Activated CD4-positive, alpha-beta T cell treated with anti-CD3 and anti-CD28 coated beads, Interleukin-2, amount 10 ng/mL, durations not matched to agents 24 days and 14 days (primary cell): ENCODE results near the gene CACFD1. TPM values are rescaled to one million over a fixed set of nuclear protein-coding genes. Genes with fewer than 3 reads are reported as not detected.
A peak's percentile ranks its signal among the peaks of the same experiment; 100 is the strongest.

Experiments
- DNase-seq: peaks from one replicate; pipeline ENCODE4 v3.0.0; 2022
- H3K27ac Mint-ChIP-seq: one replicate; pipeline ENCODE4 v1.8.0; 2022; ENCODE audit warnings: mild to moderate bottlenecking, mixed read lengths
- H3K27me3 Mint-ChIP-seq: one replicate; pipeline ENCODE4 v1.8.0; 2022; ENCODE audit warnings: mixed read lengths
- H3K36me3 Mint-ChIP-seq: one replicate; pipeline ENCODE4 v1.8.0; 2022; ENCODE audit warnings: low read depth, mild to moderate bottlenecking, mixed read lengths
- H3K4me1 Mint-ChIP-seq: one replicate; pipeline ENCODE4 v1.8.0; 2021; ENCODE audit warnings: mixed read lengths
- H3K4me3 Mint-ChIP-seq: one replicate; pipeline ENCODE4 v1.8.0; 2022; ENCODE audit warnings: mild to moderate bottlenecking, moderate library complexity, mixed read lengths
- H3K9me3 Mint-ChIP-seq: one replicate; pipeline ENCODE4 v1.8.0; 2021; ENCODE audit warnings: mixed read lengths
- intact Hi-C: fragments of 100-400 bp; cut with micrococcal nuclease; formaldehyde crosslinking; loops from one replicate; pipeline ENCODE4 v1.15.1; 2023
- total RNA-seq: library from RNA; stranded (reverse); gene quantifications from 2 replicates; pipeline ENCODE4 v1.2.3, GENCODE V29; 2022

CACFD1 gene
- total RNA-seq, 1 donor from 2014 or later, result 0.70 TPM

DNA sequence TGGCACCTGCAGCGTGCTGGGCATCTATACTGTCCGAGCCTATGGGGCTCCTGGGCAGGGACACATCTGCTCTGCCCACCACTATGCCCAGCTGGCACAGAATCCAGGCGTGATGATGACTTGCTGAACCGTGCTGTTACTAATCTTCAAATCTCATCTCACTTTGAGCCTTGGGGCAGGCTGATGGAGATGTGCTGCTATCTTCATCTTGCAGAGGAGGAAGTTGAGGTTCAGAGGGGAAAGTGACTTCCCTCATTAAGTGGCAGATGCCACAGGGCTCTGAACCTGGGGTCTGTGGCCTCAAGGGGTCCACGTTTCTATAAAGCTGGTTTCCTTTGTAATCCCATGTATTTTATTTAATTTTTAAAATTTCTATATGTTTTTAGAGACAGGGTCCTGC, 14.4 kb downstream of the CACFD1 start:
- H3K4me1 Mint-ChIP-seq, result no peaks in the 10 kb centered on the region
- H3K27me3 Mint-ChIP-seq, result no peaks in the 10 kb centered on the region
- no peaks in the 10 kb centered on the region for H3K9me3 Mint-ChIP-seq
- intact Hi-C loops, result no loop called here
- no peak overlapping the region for H3K4me3 Mint-ChIP-seq
- no peak overlapping the region for H3K27ac Mint-ChIP-seq
- no peaks in the 10 kb centered on the region for H3K36me3 Mint-ChIP-seq
- no peak for DNase-seq

DNA sequence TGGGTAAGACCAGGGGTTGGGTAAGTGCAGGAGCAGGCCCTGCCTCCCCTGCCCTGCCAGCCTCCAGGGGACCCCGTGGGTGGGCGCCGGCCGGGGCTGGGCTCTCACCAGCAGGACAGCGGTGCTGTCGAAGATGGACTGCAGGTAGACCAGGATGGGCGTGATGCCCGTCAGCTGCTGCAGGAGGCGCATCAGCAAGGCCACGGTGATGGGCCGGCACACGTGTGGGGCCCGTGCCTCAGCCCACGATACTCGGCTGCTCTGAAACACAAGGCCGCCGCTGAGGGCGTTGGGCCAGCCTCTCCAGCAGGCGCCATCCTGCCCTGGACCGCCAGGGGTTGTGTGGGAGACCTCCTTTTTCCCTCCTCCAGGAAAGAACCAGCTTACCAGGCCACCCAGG, 15.1 kb downstream of the CACFD1 start:
- Mint-ChIP-seq H3K4me3 (no peak overlapping the region), H3K27ac (no peak overlapping the region), H3K27me3 (peaks cover 3% of the 10 kb centered on the region), H3K36me3 (no peaks in the 10 kb centered on the region), H3K4me1 (peaks cover 3% of the 10 kb centered on the region), H3K9me3 (no peaks in the 10 kb centered on the region)
- intact Hi-C loops, result loop anchor here (5.0 kb wide), 1 partner anchor 58 kb away; the partner anchor contains the start of gene REXO4
- DNase-seq, result no peak

DNA sequence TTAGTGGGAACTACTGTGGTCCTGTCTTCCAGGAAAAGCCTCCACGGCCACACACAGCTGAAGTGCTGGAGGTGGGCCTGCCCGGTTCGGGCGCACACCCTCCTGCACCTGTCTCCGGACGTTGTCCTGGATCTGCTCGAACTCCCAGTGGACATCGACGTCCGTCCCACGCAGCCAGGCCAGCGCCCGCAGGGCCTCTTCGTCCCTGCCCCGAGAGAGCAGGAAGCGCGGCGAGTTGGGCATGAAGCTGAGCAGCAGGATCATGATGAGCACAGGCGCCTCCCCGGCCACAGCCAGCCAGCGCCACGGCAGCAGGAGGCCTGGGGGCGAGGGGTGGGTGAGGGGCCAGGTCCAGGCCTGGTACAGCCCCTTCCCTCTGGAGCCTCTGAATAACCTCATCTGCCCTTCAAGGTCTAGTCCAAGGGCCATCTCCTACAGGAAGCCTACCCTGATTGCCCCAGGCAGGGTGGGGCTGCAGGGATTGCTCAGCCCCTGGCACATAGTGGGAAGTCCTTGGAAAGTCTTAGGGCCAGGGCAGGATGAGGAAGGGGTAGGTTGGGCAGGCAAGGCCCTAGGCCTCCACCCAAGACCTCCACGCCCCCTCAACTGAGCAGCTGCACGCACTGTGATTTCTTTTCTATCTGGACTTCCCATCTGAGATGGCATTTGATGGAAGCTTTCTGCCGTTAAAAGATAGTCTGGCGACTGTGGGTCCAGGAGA, 15.7 kb downstream of the CACFD1 start:
- Mint-ChIP-seq H3K27me3 (peaks cover 3% of the 10 kb centered on the region), H3K27ac (no peak overlapping the region), H3K4me3 (no peak overlapping the region), H3K4me1 (peaks cover 3% of the 10 kb centered on the region), H3K36me3 (no peaks in the 10 kb centered on the region), H3K9me3 (no peaks in the 10 kb centered on the region)
- intact Hi-C loops, result loop anchor here (5.0 kb wide), 1 partner anchor 58 kb away; the partner anchor contains the start of gene REXO4
- no peak for DNase-seq

DNA sequence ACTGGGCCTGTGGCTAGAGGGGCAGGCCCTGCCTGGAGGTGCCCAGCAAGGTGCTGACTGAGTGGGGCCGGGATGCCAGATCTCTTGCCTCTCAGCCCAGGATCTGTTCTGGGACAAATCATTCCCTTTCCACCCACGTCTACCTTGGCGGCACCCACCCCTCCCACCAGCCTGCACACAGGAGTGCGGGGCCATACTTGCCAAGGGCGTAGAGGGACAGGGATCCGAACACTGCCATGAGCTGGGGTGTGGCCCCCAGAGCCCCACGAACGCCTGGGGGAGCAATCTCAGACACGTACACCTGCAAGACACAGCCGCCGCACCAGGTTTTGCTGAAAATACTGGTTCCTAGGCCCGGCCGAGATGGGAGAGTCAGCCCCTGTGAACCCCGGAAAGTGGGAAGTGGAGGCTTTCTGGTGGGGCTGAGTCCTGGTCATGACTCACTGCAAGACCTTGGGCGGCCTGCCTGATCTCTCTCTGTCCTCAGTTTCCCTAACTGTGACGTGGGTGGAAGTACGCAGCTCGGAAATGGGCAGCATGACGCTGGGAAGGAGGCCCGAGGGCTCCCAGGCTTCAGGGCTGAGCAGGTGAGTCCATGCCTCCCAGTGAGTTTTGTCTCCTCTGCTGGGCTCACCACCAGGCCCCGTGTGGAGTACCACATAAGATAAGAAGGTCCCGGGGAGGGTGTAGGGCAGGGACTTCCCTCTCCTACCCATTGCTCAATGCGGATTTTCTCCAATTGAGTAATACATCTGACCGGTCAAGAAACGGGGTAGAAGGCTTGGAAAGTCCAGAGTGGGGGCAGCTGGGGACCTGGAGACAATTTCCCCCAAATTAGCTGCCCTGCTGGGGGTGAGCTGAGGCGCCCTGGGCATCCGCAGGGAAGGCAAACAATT, 16.5 kb downstream of the CACFD1 start:
- no peak for DNase-seq
- Mint-ChIP-seq H3K36me3 (no peaks in the 10 kb centered on the region), H3K9me3 (no peaks in the 10 kb centered on the region), H3K27ac (no peak overlapping the region), H3K4me3 (no peak overlapping the region), H3K4me1 (peaks cover 3% of the 10 kb centered on the region), H3K27me3 (peaks cover 6% of the 10 kb centered on the region)
- intact Hi-C loops, result loop anchor here (5.0 kb wide), 1 partner anchor 59 kb away; the partner anchor contains the start of gene REXO4

DNA sequence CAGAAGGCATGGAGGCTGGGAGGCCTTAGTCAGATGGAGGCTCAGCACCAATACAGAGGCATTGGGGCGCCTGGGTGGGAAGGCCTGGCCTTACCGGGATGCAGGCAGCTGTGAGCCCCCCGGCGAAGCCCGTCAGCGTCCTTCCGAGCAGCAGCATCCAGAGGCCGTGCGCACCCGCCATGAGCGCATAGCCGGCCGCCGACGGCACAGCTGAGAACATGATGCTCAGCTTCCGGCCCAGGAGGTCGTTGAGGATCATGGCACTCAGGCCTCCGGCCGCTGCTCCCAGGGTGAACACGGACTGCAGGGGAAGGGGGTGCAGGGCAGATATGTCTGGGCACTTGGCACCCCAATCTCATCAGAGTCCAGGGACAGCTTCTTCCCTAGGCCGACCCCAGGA, 17.2 kb downstream of the CACFD1 start:
- no peaks in the 10 kb centered on the region for H3K36me3 Mint-ChIP-seq
- no peak overlapping the region for H3K4me3 Mint-ChIP-seq
- intact Hi-C loops, result loop anchor here (5.0 kb wide), 1 partner anchor 60 kb away; the partner anchor contains the start of gene REXO4
- no peak for DNase-seq
- no peaks in the 10 kb centered on the region for H3K9me3 Mint-ChIP-seq
- peaks cover 9% of the 10 kb centered on the region for H3K27me3 Mint-ChIP-seq
- peaks cover 3% of the 10 kb centered on the region for H3K4me1 Mint-ChIP-seq
- H3K27ac Mint-ChIP-seq, result no peak overlapping the region

DNA sequence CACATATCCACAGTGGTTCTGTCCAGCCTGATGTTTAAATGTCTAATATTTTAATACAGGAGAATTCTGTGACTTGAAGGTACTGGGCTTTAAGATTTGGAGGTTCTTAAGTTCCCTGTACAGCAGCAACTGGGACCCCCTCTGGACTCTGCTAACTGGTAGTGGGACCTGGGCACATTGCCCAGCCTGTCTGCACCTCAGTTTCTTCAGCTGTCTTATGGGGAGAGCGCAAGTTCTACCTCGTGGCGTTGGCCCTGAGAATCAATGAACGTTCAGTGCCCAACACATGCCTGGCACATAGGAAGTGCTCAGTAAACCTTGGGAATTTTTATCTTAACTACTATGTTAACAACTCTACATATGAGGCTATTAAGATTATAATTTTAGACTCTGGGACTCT, 17.7 kb downstream of the CACFD1 start:
- Mint-ChIP-seq H3K27ac (no peak overlapping the region), H3K4me3 (no peak overlapping the region), H3K27me3 (peaks cover 9% of the 10 kb centered on the region), H3K4me1 (peaks cover 3% of the 10 kb centered on the region), H3K36me3 (no peaks in the 10 kb centered on the region), H3K9me3 (no peaks in the 10 kb centered on the region)
- intact Hi-C loops, result loop anchor here (5.0 kb wide), 1 partner anchor 60 kb away; the partner anchor contains the start of gene REXO4
- no peak for DNase-seq

DNA sequence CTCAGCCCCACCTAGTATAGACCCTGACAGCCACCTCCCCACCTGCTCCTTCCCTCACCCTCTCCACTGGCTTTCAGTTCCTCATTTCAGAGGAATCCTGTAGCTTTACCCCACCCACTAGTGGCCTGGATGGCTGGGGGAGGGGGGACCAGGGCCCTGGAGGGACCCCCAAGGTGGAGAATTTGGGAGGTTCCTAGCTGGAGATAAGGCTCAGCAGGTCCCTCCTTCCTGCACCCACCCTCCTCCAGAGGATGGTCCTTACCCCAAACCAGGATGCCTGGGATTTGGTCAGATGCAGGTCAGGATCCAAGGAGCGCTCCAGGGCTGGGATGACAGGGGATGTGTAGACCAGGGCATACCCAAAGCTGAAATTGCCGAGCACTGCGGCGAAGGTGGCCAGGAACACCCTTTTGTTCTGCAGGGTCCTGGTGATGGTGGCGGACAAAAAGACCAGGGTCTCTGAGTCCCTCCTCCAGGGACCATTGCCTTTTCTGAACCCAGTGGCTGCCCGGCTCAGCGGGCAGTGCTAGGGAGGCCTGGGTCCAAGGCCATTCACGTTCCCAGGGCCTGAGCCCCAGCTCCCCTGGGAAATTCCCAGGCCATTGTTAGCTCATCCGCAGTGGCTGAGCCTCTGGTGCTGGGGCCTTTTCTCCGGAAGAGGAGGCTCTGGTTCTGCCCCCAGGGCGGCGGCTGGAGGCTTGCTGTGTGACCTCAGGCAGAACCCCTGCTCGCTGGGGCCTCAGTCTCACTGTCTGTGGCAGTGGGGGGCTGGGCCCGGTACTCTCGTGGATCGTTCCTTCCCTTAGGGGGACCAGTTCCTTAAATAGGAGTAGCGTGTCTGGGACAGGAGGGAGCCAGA, 18.4 kb downstream of the CACFD1 start:
- intact Hi-C loops, result loop anchor here (5.0 kb wide), 1 partner anchor 61 kb away; the partner anchor contains the start of gene REXO4
- Mint-ChIP-seq H3K4me1 (peaks cover 3% of the 10 kb centered on the region), H3K27ac (no peak overlapping the region), H3K4me3 (peak overlapping the region; percentile 77), H3K27me3 (peaks cover 11% of the 10 kb centered on the region), H3K36me3 (no peaks in the 10 kb centered on the region), H3K9me3 (no peaks in the 10 kb centered on the region)
- DNase-seq, result no peak

DNA sequence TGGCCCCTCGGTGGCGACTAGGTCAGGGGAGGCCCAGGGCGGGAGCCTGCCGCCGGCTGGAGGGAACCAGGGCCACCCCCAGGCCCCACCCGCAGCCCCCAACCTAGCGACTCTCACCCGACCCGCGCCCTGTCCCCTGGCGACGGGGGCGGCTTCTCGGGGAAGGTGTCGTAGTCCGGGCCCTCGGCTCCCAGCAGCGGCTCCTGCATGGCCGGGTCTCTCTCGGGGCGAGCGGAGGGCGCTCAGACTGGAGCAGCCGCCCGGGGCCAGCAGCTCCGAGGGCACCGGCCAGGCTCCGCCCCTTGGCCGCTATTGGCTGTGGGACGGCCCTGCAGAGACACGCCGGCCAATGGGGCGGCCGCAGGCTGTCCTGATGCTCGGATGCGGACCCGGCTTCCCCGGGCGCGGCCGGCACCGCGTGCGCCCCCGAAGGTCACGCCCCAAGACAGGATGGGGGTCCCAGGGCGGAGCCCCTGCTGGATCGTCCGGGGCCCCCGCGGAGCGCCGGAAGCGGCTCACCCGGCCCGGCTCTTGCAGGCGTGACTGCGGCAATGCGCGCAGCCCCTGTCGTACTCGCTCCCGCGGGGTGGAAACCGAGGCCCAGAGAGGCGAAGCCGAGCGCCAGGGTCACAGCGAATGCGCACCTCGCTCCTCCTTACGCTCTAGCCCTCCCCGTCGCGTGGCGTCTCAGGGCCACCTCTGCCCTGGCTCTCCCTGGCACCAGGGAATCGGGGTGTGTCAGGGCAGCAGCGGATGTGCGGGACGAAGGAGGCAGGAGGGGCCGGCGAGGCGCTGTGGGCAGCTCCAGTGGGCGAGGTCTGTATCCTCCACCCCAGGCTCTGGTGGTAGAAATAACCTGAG, 19.3 kb downstream of the CACFD1 start, which contains the start of gene SLC2A6:
SLC2A6 (minus strand) TSS at position 249 of the 861 bp plus-strand sequence; CDS start at position 209, 40 bp downstream.
- Mint-ChIP-seq H3K4me3 (peak within 1 kb of the TSS; percentile 77), H3K9me3 (no peaks in the 10 kb centered on the region), H3K36me3 (no peaks in the 10 kb centered on the region), H3K27me3 (peaks cover 12% of the 10 kb centered on the region), H3K4me1 (peaks cover 3% of the 10 kb centered on the region), H3K27ac (no peak within 1 kb of the TSS)
- intact Hi-C loops, result loop anchor here (1.0 to 5.0 kb wide), 3 partner anchors 20 to 75 kb away; partner anchors contain the start of genes CACFD1 and REXO4
- peak; percentile 96 for DNase-seq

DNA sequence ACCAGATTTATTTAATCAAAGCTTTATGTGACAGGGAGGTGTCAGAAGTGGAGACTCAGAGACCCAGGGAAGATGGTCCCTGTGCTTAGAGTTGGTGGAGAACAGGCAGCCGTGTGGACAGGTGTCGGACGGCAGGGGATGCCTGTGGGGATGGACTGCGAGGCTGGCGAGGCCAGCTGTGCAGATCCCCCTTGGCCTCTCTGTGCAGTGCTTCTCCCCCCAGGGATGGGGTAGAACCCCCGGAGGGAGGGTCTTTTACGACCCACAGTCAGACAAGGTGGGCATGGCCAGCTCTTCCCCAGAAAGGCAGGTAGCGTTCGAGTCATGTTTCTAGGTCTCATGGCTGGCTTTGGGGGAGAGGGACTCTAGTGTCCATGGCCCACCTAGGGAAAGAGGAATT, 23.8 kb downstream of the CACFD1 start:
- Mint-ChIP-seq H3K4me3 (no peak overlapping the region), H3K27me3 (peaks cover 16% of the 10 kb centered on the region), H3K9me3 (no peaks in the 10 kb centered on the region), H3K36me3 (no peaks in the 10 kb centered on the region), H3K4me1 (peaks cover 3% of the 10 kb centered on the region), H3K27ac (no peak overlapping the region)
- no peak for DNase-seq
- intact Hi-C loops, result no loop called here

DNA sequence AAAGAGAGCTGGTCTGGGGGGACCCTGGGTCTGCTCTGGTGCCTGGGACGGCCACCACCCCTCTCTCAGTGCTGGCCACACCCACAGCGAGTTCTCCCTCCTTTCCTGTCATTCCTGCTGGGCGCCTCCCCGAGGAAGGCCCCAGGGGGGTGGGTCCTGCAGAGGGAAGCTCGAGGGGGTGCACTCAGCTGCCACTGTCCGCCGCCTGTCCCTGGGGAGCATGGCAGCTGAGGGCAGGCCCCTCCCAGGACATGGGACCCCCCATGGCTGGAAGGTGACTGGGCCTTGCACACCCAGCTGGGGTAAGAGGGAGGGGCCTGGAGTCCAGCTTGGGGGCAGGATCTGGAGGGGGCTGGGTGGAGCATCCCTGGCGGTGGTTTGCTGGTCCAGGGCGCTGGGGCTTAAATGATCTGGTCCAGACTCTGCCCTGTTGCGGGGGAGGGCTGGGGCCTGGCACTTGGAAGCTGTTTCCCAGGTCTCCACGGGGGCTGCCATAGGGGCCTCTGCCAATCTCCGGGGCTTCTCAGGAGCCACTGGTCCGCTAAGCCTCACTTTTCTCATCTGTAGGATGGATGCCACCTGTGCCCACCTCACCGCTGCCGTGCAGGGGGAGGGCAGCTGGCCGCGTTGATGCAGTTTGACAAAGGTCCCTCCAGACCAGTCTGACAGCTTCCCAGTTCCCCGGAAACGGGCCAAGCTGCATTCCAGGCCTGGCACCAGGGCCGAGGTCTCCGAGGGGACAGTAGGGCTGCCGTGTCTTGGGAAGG, 25.1 kb downstream of the CACFD1 start:
- intact Hi-C loops, result no loop called here
- Mint-ChIP-seq H3K4me1 (no peaks in the 10 kb centered on the region), H3K9me3 (no peaks in the 10 kb centered on the region), H3K27ac (no peak overlapping the region), H3K27me3 (peaks cover 13% of the 10 kb centered on the region), H3K4me3 (no peak overlapping the region), H3K36me3 (no peaks in the 10 kb centered on the region)
- no peak for DNase-seq

DNA sequence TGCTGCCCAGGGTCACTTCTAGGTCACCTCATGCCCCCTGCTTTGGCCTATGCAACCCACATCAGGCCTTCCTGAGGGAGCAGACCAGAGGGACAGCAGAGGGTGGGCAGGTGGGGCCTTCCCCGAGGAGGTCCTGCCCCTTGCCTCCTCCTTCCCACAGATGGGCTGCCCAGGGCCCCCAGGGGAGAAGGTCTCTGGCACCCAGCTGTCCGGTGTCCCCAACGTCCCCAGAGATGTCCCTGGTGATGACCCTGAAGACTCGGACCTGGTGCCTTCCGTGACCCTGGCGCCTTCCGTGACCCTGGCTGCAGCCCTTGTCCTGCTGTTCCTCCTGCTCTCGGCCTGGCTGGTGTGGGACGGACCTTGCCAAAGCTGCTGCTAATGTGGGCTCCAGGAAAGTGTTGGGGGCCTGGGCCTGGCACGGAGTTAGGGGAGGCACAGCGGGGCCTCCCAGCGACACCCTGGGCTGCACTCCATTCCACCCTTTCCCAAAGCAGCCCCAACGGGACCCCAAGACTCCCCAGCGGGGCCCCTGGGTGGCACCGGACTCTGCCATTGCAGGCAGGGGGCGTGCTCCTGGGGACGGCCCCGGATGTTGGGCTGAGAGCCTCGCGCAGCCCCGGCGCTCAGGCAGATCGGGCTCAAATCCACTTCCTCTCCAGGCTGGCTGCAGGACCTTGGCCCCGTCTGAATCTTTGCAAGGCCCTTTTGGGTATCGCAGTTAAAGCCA, 25.9 kb downstream of the CACFD1 start:
- intact Hi-C loops, result loop anchor here (1.0 kb wide), 3 partner anchors 78 to 463 kb away; no protein-coding TSS in a partner anchor
- H3K27ac Mint-ChIP-seq, result no peak overlapping the region
- no peaks in the 10 kb centered on the region for H3K36me3 Mint-ChIP-seq
- no peaks in the 10 kb centered on the region for H3K4me1 Mint-ChIP-seq
- H3K9me3 Mint-ChIP-seq, result no peaks in the 10 kb centered on the region
- DNase-seq, result no peak
- peaks cover 13% of the 10 kb centered on the region for H3K27me3 Mint-ChIP-seq
- peak overlapping the region; percentile 23 for H3K4me3 Mint-ChIP-seq
